T-cell (primary cell): ENCODE results near the gene APOM. TPM values are rescaled to one million over a fixed set of nuclear protein-coding genes. Genes with fewer than 3 reads are reported as not detected.

Experiments
- ATAC-seq, 4 experiments: fragments of 200-7000 bp in 3 of 4; fragments of 150-1000 bp in 1 of 4; cut with Tn5 transposase; replicated peaks in 1 of 4; 1 replicate in 3 of 4; 2 replicates in 1 of 4; pipeline ENCODE4 v1.10.0; 2021; ENCODE audit warnings: moderate library complexity in 3 of 4, mild to moderate bottlenecking in 2 of 4, moderate number of reproducible peaks in 1 of 4
- CTCF ChIA-PET, 2 donors: fragments of 300-600 bp; sonication (Branson Sonifier 250); formaldehyde crosslinking; loops; one replicate each; lab custom pipeline; 2022; ENCODE audit warnings: antibody characterized with exemption in 2 of 2; lab: Charles Lee
- POLR2A ChIA-PET, 2 donors: fragments of 300-600 bp; sonication (Branson Sonifier 250); formaldehyde crosslinking; loops; one replicate each; lab custom pipeline; 2022; ENCODE audit warnings: antibody characterized with exemption in 2 of 2; lab: Charles Lee
- DNase-seq, 35 experiments: peaks; one replicate each; pipeline versions ENCODE4 v3.0.0 to v3.0.0-alpha.2; 2013 to 2023
- H3K27ac ChIP-seq: one replicate; pipeline ENCODE4 v1.5.1; 2013; ENCODE audit warnings: low read length
- H3K27me3 ChIP-seq, 2 experiments: replicated peaks in 1 of 2; 1 replicate in 1 of 2; 2 replicates in 1 of 2; pipeline versions ENCODE4 v1.6.1 to v1.7.0; 2013; ENCODE audit warnings: low read length in 1 of 2, mixed read lengths in 1 of 2; ENCODE audit not compliant: control insufficient read depth in 2 of 2, insufficient read depth in 2 of 2; ENCODE audit errors: extremely low read depth in 1 of 2
- H3K36me3 ChIP-seq, 2 donors: 1 replicate in 1 of 2; 2 replicates in 1 of 2; pipeline versions ENCODE4 v1.6.1 to v1.7.0; 2013; ENCODE audit warnings: low read length in 1 of 2; ENCODE audit not compliant: control insufficient read depth in 2 of 2, insufficient read depth in 1 of 2; ENCODE audit errors: extremely low read depth in 1 of 2
- H3K4me1 ChIP-seq, 2 experiments: 1 replicate in 1 of 2; 2 replicates in 1 of 2; pipeline versions ENCODE4 v1.6.1 to v1.7.0; 2013; ENCODE audit warnings: low read length in 2 of 2, mixed read lengths in 1 of 2; ENCODE audit not compliant: insufficient read depth in 2 of 2, control insufficient read depth in 1 of 2; ENCODE audit errors: extremely low read depth in 1 of 2
- H3K4me3 ChIP-seq, 2 donors: 1 replicate in 1 of 2; 2 replicates in 1 of 2; pipeline versions ENCODE4 v1.5.1 to v1.7.0; 2013; ENCODE audit warnings: mild to moderate bottlenecking in 2 of 2, low read length in 1 of 2, moderate library complexity in 1 of 2; ENCODE audit not compliant: control insufficient read depth in 1 of 2; ENCODE audit errors: extremely low read depth in 1 of 2
- H3K9me3 ChIP-seq: 2 replicates; pipeline ENCODE4 v1.7.0; 2013
- H3K27ac Mint-ChIP-seq, 2 donors: one replicate each; pipeline ENCODE4 v1.8.0; 2020 to 2021; ENCODE audit warnings: mild to moderate bottlenecking in 2 of 2, mixed read lengths in 2 of 2
- H3K27me3 Mint-ChIP-seq, 2 donors: one replicate each; pipeline ENCODE4 v1.8.0; 2021 to 2022; ENCODE audit warnings: mixed read lengths in 2 of 2
- H3K36me3 Mint-ChIP-seq: one replicate; pipeline ENCODE4 v1.8.0; 2021; ENCODE audit warnings: mixed read lengths
- H3K4me1 Mint-ChIP-seq, 3 donors: one replicate each; pipeline ENCODE4 v1.8.0; 2020 to 2022; ENCODE audit warnings: mixed read lengths in 3 of 3, mild to moderate bottlenecking in 1 of 3
- H3K4me3 Mint-ChIP-seq, 3 donors: one replicate each; pipeline ENCODE4 v1.8.0; 2020 to 2022; ENCODE audit warnings: mild to moderate bottlenecking in 3 of 3, mixed read lengths in 3 of 3, moderate library complexity in 3 of 3
- H3K9me3 Mint-ChIP-seq, 3 donors: one replicate each; pipeline ENCODE4 v1.8.0; 2020 to 2022; ENCODE audit warnings: mixed read lengths in 3 of 3
- WGBS: methylation state at CpG from one replicate; pipeline ENCODE4 v1.1.5; 2013; ENCODE audit warnings: missing lambda C conversion rate; ENCODE audit not compliant: insufficient coverage; 5-methylcytosine and 5-hydroxymethylcytosine counted together
- total RNA-seq, 35 experiments: library from RNA in 6 of 35; stranded (reverse) in 6 of 35; fragments of 120-200 nt in 1 of 35; gene quantifications; one replicate each; pipeline versions ENCODE4 v1.2.1 to v1.2.4 and lab custom pipeline; 2013 to 2026

The APOM gene
- total RNA-seq, 5 donors from 2014 or later (not counting 1 experiment from before 2014, with no cell fraction given) = 1.4 to 3.6 (median 3.2) TPM

GRCh38 chr6:31621320-31621939, 34.3 kb upstream of the APOM start:
- Histone ChIP-seq H3K27me3 (no peaks in the 10 kb centered on the region), H3K27ac (peak overlapping the region; percentile 85), H3K9me3 (no peaks in the 10 kb centered on the region), H3K4me1 (peaks cover 21 to 29% of the 10 kb centered on the region in 2 experiments), H3K4me3 (peak overlapping the region; percentile 65 to 67), H3K36me3 (peaks cover 6 to 36% of the 10 kb centered on the region in 2 donors)
- peak overlapping the region; percentile 75 to 87 (median 83) for H3K4me3 Mint-ChIP-seq
- H3K9me3 Mint-ChIP-seq = no peaks in the 10 kb centered on the region
- DNase-seq (peak in 1 of 35 experiments; percentile 6), ATAC-seq (no peak)
- H3K27me3 Mint-ChIP-seq = no peaks in the 10 kb centered on the region
- ChIA-PET CTCF (interaction anchor here in 1 of 2 donors (0.6 to 1.4 kb wide), 3 partner anchors 40 to 209 kb away, joined by 3 to 4 read pairs (median 3); no protein-coding TSS in a partner anchor), POLR2A (interaction anchor here in 1 of 2 donors (0.6 kb wide), 1 partner anchor 78 kb away, joined by 3 read pairs; no protein-coding TSS in a partner anchor)
- H3K4me1 Mint-ChIP-seq = peaks cover 23 to 39% (median 32%) of the 10 kb centered on the region in 3 donors
- peaks cover 29% of the 10 kb centered on the region for H3K36me3 Mint-ChIP-seq
- WGBS = 27% methylated on average over 10 of the region's 15 CpGs
- H3K27ac Mint-ChIP-seq = peak overlapping the region; percentile 93 to 96

- Histone ChIP-seq H3K9me3 (no peaks in the 10 kb centered on the region), H3K4me3 (no peak overlapping the region), H3K27ac (peak overlapping the region; percentile 85), H3K4me1 (peaks cover 15 to 25% of the 10 kb centered on the region in 2 experiments), H3K36me3 (peaks cover 6 to 42% of the 10 kb centered on the region in 2 donors), H3K27me3 (no peaks in the 10 kb centered on the region)
- H3K36me3 Mint-ChIP-seq = peaks cover 32% of the 10 kb centered on the region
- no peaks in the 10 kb centered on the region for H3K27me3 Mint-ChIP-seq
- WGBS = 30% methylated on average over 1 of the region's 4 CpGs
- ATAC-seq (no peak), DNase-seq (no peak)
- peak overlapping the region; percentile 93 to 96 for H3K27ac Mint-ChIP-seq
- peaks cover 18 to 34% (median 26%) of the 10 kb centered on the region in 3 donors for H3K4me1 Mint-ChIP-seq
- ChIA-PET CTCF (interaction anchor here in 1 of 2 donors (1.4 kb wide), 1 partner anchor 208 kb away, joined by 3 read pairs; no protein-coding TSS in a partner anchor), POLR2A (interaction anchor here in 1 of 2 donors (0.6 kb wide), 1 partner anchor 79 kb away, joined by 3 read pairs; no protein-coding TSS in a partner anchor)
- peak overlapping the region; percentile 75 to 87 (median 83) for H3K4me3 Mint-ChIP-seq
- no peaks in the 10 kb centered on the region for H3K9me3 Mint-ChIP-seq
These were observed 33.7 kb upstream of the APOM start for GRCh38 chr6:31621991-31622390.

GRCh38 chr6:31622684-31623091, 33.0 kb upstream of the APOM start:
- Mint-ChIP-seq H3K9me3 (no peaks in the 10 kb centered on the region), H3K36me3 (peaks cover 39% of the 10 kb centered on the region), H3K4me3 (peak overlapping the region in 1 of 3 donors; percentile 75), H3K27ac (peak overlapping the region; percentile 93 to 96), H3K4me1 (peaks cover 24 to 35% (median 25%) of the 10 kb centered on the region in 3 donors), H3K27me3 (no peaks in the 10 kb centered on the region)
- no peaks in the 10 kb centered on the region for H3K27me3 ChIP-seq
- CTCF ChIA-PET = no interaction called here
- POLR2A ChIA-PET = no interaction called here
- peaks cover 9 to 49% of the 10 kb centered on the region in 2 donors for H3K36me3 ChIP-seq
- H3K4me3 ChIP-seq = no peak overlapping the region
- peaks cover 13 to 25% of the 10 kb centered on the region in 2 experiments for H3K4me1 ChIP-seq
- H3K9me3 ChIP-seq = no peaks in the 10 kb centered on the region
- no peak overlapping the region for H3K27ac ChIP-seq
- WGBS = 66% methylated on average over 3 of the region's 10 CpGs
- DNase-seq = no peak
- no peak for ATAC-seq

GRCh38 chr6:31624070-31624469, 31.6 kb upstream of the APOM start:
- no CpG with 5 or more reads among the region's 10 CpGs for WGBS
- Histone ChIP-seq H3K4me3 (no peak overlapping the region), H3K4me1 (peaks cover 13 to 24% of the 10 kb centered on the region in 2 experiments), H3K36me3 (peaks cover 9 to 63% of the 10 kb centered on the region in 2 donors), H3K27ac (no peak overlapping the region), H3K9me3 (no peaks in the 10 kb centered on the region), H3K27me3 (no peaks in the 10 kb centered on the region)
- H3K27ac Mint-ChIP-seq = peak overlapping the region in 1 of 2 donors; percentile 2
- ATAC-seq (no peak), DNase-seq (no peak)
- no peaks in the 10 kb centered on the region for H3K9me3 Mint-ChIP-seq
- no peaks in the 10 kb centered on the region for H3K27me3 Mint-ChIP-seq
- CTCF ChIA-PET = no interaction called here
- no peak overlapping the region for H3K4me3 Mint-ChIP-seq
- POLR2A ChIA-PET = interaction anchor here in 1 of 2 donors (0.6 kb wide), 1 partner anchor 66 kb away, joined by 3 read pairs; no protein-coding TSS in a partner anchor
- H3K4me1 Mint-ChIP-seq = peaks cover 25 to 31% (median 26%) of the 10 kb centered on the region in 3 donors
- H3K36me3 Mint-ChIP-seq = peaks cover 49% of the 10 kb centered on the region

- no peaks in the 10 kb centered on the region for H3K27me3 Mint-ChIP-seq
- peaks cover 68% of the 10 kb centered on the region for H3K36me3 Mint-ChIP-seq
- no peaks in the 10 kb centered on the region for H3K9me3 Mint-ChIP-seq
- Histone ChIP-seq H3K9me3 (no peaks in the 10 kb centered on the region), H3K27ac (no peak overlapping the region), H3K27me3 (no peaks in the 10 kb centered on the region), H3K4me3 (no peak overlapping the region), H3K36me3 (peaks cover 22 to 90% of the 10 kb centered on the region in 2 donors), H3K4me1 (peaks cover 5 to 8% of the 10 kb centered on the region in 2 experiments)
- DNase-seq (no peak), ATAC-seq (no peak)
- WGBS = 94% methylated on average over 2 of the region's 10 CpGs
- peaks cover 13 to 23% (median 13%) of the 10 kb centered on the region in 3 donors for H3K4me1 Mint-ChIP-seq
- ChIA-PET CTCF (no interaction called here), POLR2A (no interaction called here)
- no peak overlapping the region for H3K4me3 Mint-ChIP-seq
- H3K27ac Mint-ChIP-seq = no peak overlapping the region
These were observed 28.7 kb upstream of the APOM start for GRCh38 chr6:31626952-31627351.

- Histone ChIP-seq H3K4me1 (no peaks in the 10 kb centered on the region), H3K27me3 (no peaks in the 10 kb centered on the region), H3K4me3 (no peak overlapping the region), H3K36me3 (peaks cover 26 to 97% of the 10 kb centered on the region in 2 donors), H3K9me3 (no peaks in the 10 kb centered on the region), H3K27ac (no peak overlapping the region)
- Mint-ChIP-seq H3K9me3 (no peaks in the 10 kb centered on the region), H3K4me1 (peaks cover 4 to 14% (median 4%) of the 10 kb centered on the region in 3 donors), H3K4me3 (no peak overlapping the region), H3K36me3 (peaks cover 61% of the 10 kb centered on the region), H3K27ac (no peak overlapping the region), H3K27me3 (no peaks in the 10 kb centered on the region)
- POLR2A ChIA-PET = interaction anchor here in 1 of 2 donors (0.6 kb wide), 1 partner anchor 9 kb away, joined by 3 read pairs; no protein-coding TSS in a partner anchor
- 97% methylated on average over 17 of the region's 19 CpGs for WGBS
- CTCF ChIA-PET = no interaction called here
- peak in 1 of 4 experiments; percentile 10 for ATAC-seq
- DNase-seq = no peak
These were observed 27.9 kb upstream of the APOM start for GRCh38 chr6:31627690-31628287.
